ENCODE results near the gene TMEM59.
"Not testable (repeated sequence)": the region's sequence is repeated elsewhere in the genome, so short reads cannot be mapped to it uniquely, and the experiment has no call there.

The TMEM59 gene

GRCh38 chr1:54052431-54052933, 522 bp downstream of the TMEM59 start:
- DNase-seq, result peak; percentile 11

- DNase-seq, result no peak
Measured at GRCh38 chr1:54051933-54052430, 1.0 kb downstream of the TMEM59 start.

GRCh38 chr1:54050435-54050834, 2.6 kb downstream of the TMEM59 start:
- not testable (repeated sequence) for DNase-seq

DNA sequence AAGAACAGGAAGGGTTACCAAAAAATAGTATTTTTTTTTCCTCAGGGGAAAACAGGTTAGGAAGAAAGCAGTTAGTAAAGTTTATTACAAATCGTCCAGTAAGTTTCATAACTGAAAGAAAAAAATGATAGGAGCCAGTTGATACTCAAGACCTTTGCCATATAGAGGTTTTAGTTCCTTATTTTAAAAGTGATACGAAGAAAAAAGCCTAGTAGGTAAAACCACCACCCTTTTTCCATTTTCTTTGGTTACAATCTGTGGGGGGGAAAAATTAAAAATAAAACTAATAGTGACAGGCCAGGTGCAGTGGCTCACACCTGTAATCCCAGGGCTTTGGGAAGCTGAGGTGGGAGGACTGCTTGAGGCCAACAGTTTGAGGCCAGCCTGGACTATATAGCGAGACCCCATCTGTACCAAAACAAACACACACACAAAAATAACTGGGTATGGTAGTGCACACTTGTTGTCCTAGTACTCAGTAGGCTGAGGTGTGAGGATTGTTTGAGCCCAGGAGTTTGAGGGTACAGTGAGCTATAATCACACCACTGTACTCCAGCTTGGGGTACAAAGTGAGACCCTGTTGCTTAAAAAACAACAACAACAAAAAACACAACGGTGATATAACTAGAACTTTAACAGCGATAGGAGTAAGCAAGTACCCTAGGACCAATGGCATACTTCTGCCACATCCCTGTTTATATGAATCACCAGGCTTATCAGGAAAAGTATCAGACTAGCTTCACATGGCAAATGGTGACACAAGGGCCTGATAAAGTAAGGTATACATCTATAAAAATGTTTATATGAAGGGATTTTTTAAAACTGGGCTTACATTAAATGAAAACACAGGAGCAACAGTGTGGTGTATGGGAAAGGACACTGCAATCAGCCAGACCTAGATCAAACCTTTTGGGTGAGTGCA, 5.4 kb downstream of the TMEM59 start:
- DNase-seq, result no peak

- no peak for DNase-seq
Measured at GRCh38 chr1:54046671-54047383, 6.2 kb downstream of the TMEM59 start.

DNA sequence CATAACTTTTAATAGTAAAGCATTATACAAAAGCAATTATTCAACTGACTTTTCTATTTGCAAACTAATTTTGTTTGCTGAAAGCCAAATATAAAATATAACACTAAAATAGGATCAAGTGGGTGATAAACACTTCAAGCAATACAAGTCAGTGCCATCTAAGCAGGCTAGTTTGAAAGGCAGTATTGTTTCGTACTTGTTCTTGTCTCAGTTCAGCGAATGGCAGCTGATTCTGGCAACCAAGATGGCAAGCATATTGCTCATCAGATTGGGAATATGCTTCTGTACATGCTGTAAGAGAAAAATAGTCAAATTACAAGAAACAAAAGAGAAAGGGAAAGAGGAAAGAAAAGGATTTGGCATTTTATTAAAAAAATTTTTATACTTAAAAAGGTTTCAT, 7.5 kb downstream of the TMEM59 start:
- DNase-seq, result no peak

DNA sequence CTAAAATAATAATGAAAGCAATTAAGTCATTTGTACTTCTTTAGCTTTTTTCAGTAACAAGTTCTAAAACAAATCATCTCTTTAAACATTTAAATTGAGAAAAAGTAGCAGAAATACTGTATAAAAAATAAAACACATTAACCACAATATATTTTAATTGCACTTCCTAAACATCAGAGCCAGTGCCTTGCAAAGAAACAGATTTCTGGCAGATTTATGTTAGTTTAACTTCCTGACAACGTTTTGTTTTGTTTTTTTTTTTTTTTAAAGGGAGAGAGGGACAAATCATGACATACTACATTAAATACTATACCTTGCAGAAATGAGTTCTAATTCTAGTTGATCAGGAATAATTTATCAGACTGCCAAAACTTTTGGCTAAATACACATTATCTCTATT, 11.2 kb downstream of the TMEM59 start:
- no peak for DNase-seq

- no peak for DNase-seq
Measured at GRCh38 chr1:54037476-54037875, 15.5 kb downstream of the TMEM59 start.

DNA sequence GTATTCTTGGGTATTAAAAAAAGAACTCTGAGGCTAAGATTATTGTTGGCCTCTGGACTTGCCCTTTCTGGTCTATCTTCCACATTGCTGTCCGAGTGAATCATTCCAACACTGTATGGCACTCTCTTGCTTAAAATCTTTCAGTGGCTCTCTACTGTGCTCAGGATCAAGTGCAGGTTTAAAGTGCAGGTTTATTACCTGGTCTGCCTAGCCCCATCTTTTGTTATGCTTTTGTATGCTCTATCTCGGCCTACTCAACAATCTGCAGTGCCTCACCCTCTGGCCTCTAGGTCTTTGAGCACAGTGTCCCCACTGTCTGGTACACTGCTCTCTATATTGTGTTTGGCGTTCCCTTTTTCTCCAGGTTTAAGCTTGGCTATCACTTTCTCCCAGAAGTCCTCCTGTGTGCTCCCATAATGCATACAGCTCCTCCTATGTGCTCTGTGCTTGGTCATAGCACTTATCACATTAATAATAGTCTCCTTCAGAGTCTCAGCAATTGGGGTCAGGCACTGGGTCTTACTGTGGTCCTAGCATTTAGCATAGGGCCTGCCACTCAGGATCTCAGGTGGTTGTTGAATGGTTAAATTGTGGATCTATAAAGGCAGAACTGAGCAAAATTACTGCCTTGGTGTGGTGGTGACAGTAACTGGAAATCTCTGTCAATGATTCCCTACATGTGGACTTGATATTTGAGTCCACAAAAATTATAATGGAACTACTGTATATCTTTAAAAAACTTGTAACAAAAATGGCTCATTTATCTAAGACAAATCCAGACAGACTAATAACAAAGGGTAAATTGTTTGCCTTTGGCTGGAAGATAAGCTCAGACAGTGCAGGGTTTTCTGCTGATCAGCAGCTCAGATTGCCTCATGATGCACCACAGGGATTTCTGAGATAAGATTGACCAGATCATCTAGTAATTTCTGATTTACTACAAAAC, 24.4 kb downstream of the TMEM59 start:
- DNase-seq, result no peak

GRCh38 chr1:54027848-54028247, 25.2 kb downstream of the TMEM59 start:
- no peak for DNase-seq

GRCh38 chr1:54024811-54025210, 28.2 kb downstream of the TMEM59 start:
- DNase-seq, result not testable (repeated sequence)

DNA sequence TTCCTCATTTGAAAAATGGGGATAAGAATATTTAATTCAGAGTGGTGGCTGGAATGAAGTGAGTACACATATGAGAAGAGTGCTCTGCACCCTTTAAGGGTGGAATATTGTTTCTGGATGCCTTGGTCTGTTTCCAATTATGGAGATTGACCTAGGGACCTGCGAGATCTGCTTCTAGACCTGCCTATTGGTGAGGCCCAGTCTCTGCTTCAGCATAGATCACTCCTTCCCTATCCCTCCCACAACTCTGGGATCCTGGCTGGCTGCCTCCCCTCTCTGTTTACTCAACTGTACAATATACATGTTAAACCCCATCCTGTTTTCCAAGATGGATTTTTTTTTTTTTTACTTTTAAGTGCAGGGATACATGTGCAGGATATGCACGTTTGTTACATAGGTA, 28.6 kb downstream of the TMEM59 start:
- no peak for DNase-seq

GRCh38 chr1:54019562-54020176, 33.3 kb downstream of the TMEM59 start:
- not testable (repeated sequence) for DNase-seq

DNA sequence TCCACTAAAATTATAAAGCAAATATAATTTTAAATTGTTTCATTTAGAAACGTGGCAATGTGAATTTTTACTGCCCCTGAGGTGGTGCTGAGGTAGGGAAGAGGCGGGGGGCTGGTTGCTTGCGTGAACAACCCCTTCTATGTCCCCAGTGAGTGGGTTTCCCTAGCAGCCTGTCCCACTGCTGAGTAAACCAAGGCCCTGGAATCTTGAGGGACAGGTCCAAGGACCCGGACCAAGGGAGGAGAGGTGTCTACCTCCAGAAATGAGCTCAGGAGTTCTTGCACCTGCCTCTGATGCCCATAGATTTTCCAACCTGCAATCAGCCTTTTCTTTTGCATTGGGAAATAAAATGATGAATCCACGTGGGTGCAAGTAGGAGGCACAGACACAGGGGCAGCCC, 34.4 kb downstream of the TMEM59 start:
- no peak for DNase-seq

DNA sequence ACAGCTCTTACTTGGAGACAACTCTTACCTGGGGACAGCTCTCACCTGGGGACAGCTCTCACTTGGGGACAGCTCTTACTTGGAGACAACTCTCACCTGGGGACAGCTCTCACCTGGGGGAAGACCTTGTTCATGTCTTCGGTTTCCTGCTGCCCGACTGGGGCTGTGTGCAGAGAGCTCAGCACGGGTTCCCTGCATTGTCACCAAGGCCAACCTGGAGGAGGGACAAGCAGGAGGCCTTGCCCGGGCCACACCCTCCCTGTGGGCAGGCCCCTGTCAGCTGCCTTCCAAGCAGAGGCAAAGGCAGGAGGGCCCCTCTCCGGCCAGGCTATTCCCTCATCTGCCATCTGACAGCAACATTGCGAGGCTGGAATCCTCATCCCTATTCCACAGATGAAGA, 35.0 kb downstream of the TMEM59 start, which contains the start of gene LDLRAD1:
Gene LDLRAD1, minus strand, starts transcription at position 208 of the 400 bp plus-strand sequence. Its CDS starts 74 bp downstream, at position 134.
- no peak for DNase-seq

DNA sequence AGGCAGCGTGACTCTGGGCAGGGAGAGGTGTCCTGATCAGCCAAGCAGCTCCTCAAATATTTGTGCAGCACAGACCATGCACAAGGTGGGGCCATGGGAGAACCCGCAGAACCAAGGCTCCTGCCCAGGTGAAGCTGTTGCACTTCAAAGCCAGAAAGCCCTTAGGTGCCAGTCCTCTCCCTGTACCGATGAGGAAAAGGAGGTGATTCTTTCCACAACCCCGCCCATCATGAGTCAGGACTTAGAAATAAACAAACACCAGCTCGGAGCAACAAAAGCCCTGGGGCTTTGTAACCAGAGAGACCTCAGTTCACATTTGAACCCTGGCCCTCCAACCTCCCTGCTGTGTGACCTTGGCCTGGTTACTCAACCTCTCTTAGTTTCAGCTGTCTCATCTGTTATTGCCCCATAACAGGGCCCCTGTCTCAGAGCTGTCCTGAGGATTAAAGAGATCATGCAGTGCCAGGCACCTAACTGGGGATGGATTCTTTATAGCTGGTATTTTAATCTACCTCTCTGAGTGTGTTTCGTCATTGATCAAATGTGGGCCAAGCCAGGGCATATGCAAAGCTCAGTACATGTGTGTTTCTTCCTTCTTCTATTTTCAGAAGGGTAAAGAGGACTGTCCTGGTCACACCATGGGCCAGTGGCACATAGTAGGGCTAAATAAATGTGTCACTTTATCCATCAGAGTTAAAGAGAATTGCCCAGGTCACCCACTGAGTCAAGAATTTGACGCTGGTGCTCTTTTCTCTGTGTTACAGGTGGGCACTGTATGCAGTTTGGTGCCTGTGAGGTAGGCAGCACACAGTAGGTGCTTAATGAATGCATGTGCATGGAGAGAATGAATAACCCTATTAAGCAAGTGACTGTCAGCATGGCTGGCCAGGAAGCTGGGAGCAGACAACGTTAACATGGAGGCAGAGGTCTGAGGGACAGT, 36.4 kb downstream of the TMEM59 start:
- DNase-seq, result no peak

DNA sequence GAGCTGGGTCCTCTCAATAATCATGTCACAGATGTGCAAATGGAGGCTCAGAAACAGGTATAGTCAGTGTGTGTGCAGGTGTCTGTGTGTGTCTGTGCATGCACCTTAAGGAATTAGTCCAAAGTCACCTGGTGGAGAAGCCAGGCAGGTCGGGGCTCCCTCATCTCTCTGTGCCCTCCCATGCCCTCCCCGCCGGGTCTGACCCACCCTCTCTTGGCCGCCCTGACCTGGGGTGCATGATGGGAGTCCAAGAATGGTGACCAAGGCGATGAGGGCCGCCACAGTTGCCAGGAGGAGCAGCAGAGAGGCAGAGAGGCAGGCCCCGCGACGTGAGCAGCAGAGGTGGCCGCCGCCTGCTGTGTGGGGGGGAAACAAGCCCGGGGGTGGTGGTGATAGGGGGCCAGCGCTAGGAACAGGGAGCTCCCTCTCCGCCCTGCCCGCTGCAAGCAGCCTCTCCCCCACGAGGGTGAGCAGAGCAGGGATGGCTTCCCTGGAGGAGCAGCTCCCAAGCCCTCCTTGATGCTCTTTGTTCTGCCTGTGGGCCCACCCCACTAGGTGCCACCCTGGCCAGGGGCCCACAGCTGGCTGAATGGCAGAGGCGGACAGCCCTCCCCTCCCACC, 38.9 kb downstream of the TMEM59 start:
- no peak for DNase-seq

- no peak for DNase-seq
Measured at GRCh38 chr1:54013393-54014008, 39.5 kb downstream of the TMEM59 start.

- DNase-seq, result no peak
Measured at GRCh38 chr1:54012863-54013262, 40.1 kb downstream of the TMEM59 start.

GRCh38 chr1:54012008-54012325, 41.0 kb downstream of the TMEM59 start:
- DNase-seq, result no peak
